K562 (cell line): Measurements from ENCODE around the gene REM2. TPM values are rescaled to one million over a fixed set of nuclear protein-coding genes. Genes with fewer than 3 reads are reported as not detected.

Experiments used
- BHLHE40 ChIP-seq: IDR thresholded peaks from 2 replicates; pipeline ENCODE4 v1.6.1; 2011; ENCODE audit warnings: low read length, improper control_type of control experiment
- CBFA2T3 ChIP-seq: fragments of 450-650 bp; IDR thresholded peaks from 2 replicates; pipeline ENCODE4 v1.6.1; 2017
- CBX1 ChIP-seq: sonication (generic); IDR thresholded peaks from 2 replicates; pipeline ENCODE4 v1.6.1; 2016; ENCODE audit warnings: antibody characterized with exemption, low read depth, mild to moderate bottlenecking
- CHD1 ChIP-seq: fragments of 200-600 bp; sonication (generic); IDR thresholded peaks from one replicate; pipeline ENCODE4 v1.6.1; 2012; ENCODE audit warnings: mild to moderate bottlenecking, moderate library complexity, low read length, inconsistent platforms
- E2F3 ChIP-seq: fragments of 250-450 bp; sonication (Bioruptor Pico); IDR thresholded peaks from 2 replicates; pipeline ENCODE4 v1.4.0; 2020; ENCODE audit warnings: mild to moderate bottlenecking
- FIP1L1 ChIP-seq: fragments of 200-400 bp; formaldehyde crosslinking; IDR thresholded peaks from 2 replicates; pipeline ENCODE4 v1.6.1; 2018; ENCODE audit warnings: mild to moderate bottlenecking, low read depth, low read length; ENCODE audit not compliant: poor library complexity, severe bottlenecking
- MNT ChIP-seq, 2 experiments: fragments of 450-650 bp; conservative IDR thresholded peaks; 2 replicates each; pipeline ENCODE4 v1.6.1; 2017; ENCODE audit warnings: mild to moderate bottlenecking in 2 of 2, moderate library complexity in 2 of 2
- MTA3 ChIP-seq: fragments of 450-650 bp; formaldehyde crosslinking; IDR thresholded peaks from 2 replicates; pipeline ENCODE4 v1.6.1; 2017; ENCODE audit warnings: mild to moderate bottlenecking, borderline replicate concordance
- POLR2A ChIP-seq: fragments of 450-650 bp; conservative IDR thresholded peaks from 2 replicates; pipeline ENCODE4 v1.6.1; 2016
- REST ChIP-seq, 2 experiments: fragments of 450-650 bp; formaldehyde crosslinking in 1 of 2; IDR thresholded peaks; 2 replicates each; pipeline versions ENCODE4 v1.4.0 to v1.6.1; 2014 to 2020; ENCODE audit warnings: mild to moderate bottlenecking in 2 of 2, borderline replicate concordance in 1 of 2, low read depth in 1 of 2
- TAF7 ChIP-seq: fragments of 450-650 bp; IDR thresholded peaks from 2 replicates; pipeline ENCODE4 v1.6.1; 2016; ENCODE audit warnings: missing genetic modification characterization, missing compliant biosample characterization
- ZFX ChIP-seq: sonication (generic); formaldehyde crosslinking; IDR thresholded peaks from 2 replicates; pipeline ENCODE4 v1.8.0; 2022; ENCODE audit warnings: mild to moderate bottlenecking, missing genetic modification reagents, moderate library complexity
- ZMIZ1 ChIP-seq, 2 experiments: fragments of 150-350 bp in 1 of 2; IDR thresholded peaks; 2 replicates each; pipeline ENCODE4 v1.6.1; 2012 to 2016; ENCODE audit warnings: low read depth in 2 of 2, low read length in 2 of 2, mild to moderate bottlenecking in 1 of 2, moderate library complexity in 1 of 2
- ZNF232 ChIP-seq: sonication (generic); formaldehyde crosslinking; IDR thresholded peaks from 2 replicates; pipeline ENCODE4 v1.8.0; 2022; ENCODE audit warnings: mild to moderate bottlenecking, missing genetic modification reagents
- polyA plus RNA-seq, 8 experiments: library from polyadenylated mRNA; depleted of rRNA in 4 of 8; stranded (reverse) in 5 of 8; unstranded in 3 of 8; fragments of >200 nt; fragmentation: Nextera tagmentation in 2 of 8; fragmentation: Illumina TruSeq in 1 of 8; extraction: Ambion mirVana in 2 of 8; extraction: Trizol in 1 of 8; gene quantifications; 2 replicates each; pipeline versions ENCODE4 v1.2.1 to v1.2.3, GENCODE V29; 2011 to 2014; ENCODE audit warnings: inconsistent platforms in 1 of 8, missing spikeins in 1 of 8
- total RNA-seq, 7 experiments: library from RNA; depleted of rRNA in 6 of 7; stranded (reverse); fragments of >200 nt in 6 of 7; fragmentation: Illumina TruSeq in 2 of 7; extraction: Trizol in 2 of 7; gene quantifications; 2 replicates each; pipeline versions ENCODE4 v1.2.1 to v1.2.3, GENCODE V29; 2011 to 2021; ENCODE audit warnings: low replicate concordance in 1 of 7

The REM2 gene
- total and polyA plus RNA-seq, 9 of the 15 experiments (the other 6 are each of a cell fraction or from before 2014, with no cell fraction given) = 0.18 to 1.0 (median 0.38) TPM

- TF ChIP-seq REST (IDR thresholded peaks at IDR 0.05; ENCODE audit: borderline replicate concordance) (no peak), REST (CRISPR knock-in tag; IDR thresholded peaks at IDR 0.05; ENCODE audit: low read depth) (peak; percentile 50; the same call in 1 of the 2 replicates), MNT (conservative IDR thresholded peaks at IDR 0.05) (peak; percentile 2 to 76; a peak in 2 of 4 replicates), CHD1 (peak; percentile 36), TAF7 (tag) (0 out of 2 replicates have a peak, but pooled peaks have one; percentile 18), POLR2A (peak; percentile 87), MTA3 (0 out of 2 replicates have a peak, but pooled peaks have one; percentile 90), FIP1L1 (peak; percentile 76), ZMIZ1 (IDR thresholded peaks at IDR 0.05; ENCODE audit: low read depth in 2 of 2, low read length in 2 of 2) (no peak), BHLHE40 (0 out of 2 replicates have a peak, but pooled peaks have one; percentile 5), E2F3 (CRISPR knock-in tag) (0 out of 2 replicates have a peak, but pooled peaks have one; percentile 13), ZNF232 (no peak), ZFX (peak; percentile 92), CBX1 (peak; percentile 74; the same call in 1 of the 2 replicates), CBFA2T3 (0 out of 2 replicates have a peak, but pooled peaks have one; percentile 4)
Measured at GRCh38 chr14:22871224-22872032, 11.6 kb upstream of the REM2 start, which contains the start of gene LRP10 (continued).
